Uterus (tissue), 4 donors: ENCODE results near the gene ASTN2. TPM values are rescaled to one million over a fixed set of nuclear protein-coding genes. Genes with fewer than 3 reads are reported as not detected.

Experiments
- DNase-seq, 2 donors: peaks; one replicate each; pipeline ENCODE4 v3.0.0-alpha.2; 2019 to 2020
- H3K27ac ChIP-seq, 2 donors: fragments of 200-600 bp; sonication (generic); 1 replicate in 1 of 2; 2 replicates in 1 of 2; pipeline ENCODE4 v1.5.1; 2016 to 2018
- H3K27me3 ChIP-seq, 2 donors: fragments of 200-600 bp; sonication (generic); one replicate each; pipeline ENCODE4 v1.5.1; 2018 to 2019; ENCODE audit warnings: control low read depth in 1 of 2
- H3K36me3 ChIP-seq, 2 donors: fragments of 200-600 bp; sonication (generic); one replicate each; pipeline ENCODE4 v1.5.1; 2019; ENCODE audit warnings: control low read depth in 1 of 2
- H3K4me1 ChIP-seq, 2 donors: fragments of 200-600 bp; sonication (generic); one replicate each; pipeline ENCODE4 v1.5.1; 2018 to 2019; ENCODE audit warnings: control low read depth in 1 of 2
- H3K4me3 ChIP-seq, 2 donors: fragments of 200-600 bp; sonication (generic); 1 replicate in 1 of 2; 2 replicates in 1 of 2; pipeline ENCODE4 v1.5.1; 2018 to 2019; ENCODE audit warnings: mild to moderate bottlenecking in 1 of 2
- H3K9me3 ChIP-seq, 2 donors: fragments of 200-600 bp; sonication (generic); one replicate each; pipeline ENCODE4 v1.5.1; 2019; ENCODE audit warnings: control low read depth in 1 of 2
- CTCF ChIP-seq, 4 experiments: fragments of 200-600 bp in 2 of 4; fragments of 450-650 bp in 2 of 4; sonication (generic) in 2 of 4; IDR thresholded peaks; one replicate each; pipeline ENCODE4 v1.5.1; 2016 to 2019; ENCODE audit warnings: antibody characterized with exemption in 4 of 4, mild to moderate bottlenecking in 2 of 4, moderate library complexity in 1 of 4
- POLR2A ChIP-seq, 2 donors: fragments of 450-650 bp; IDR thresholded peaks; one replicate each; pipeline ENCODE4 v1.6.1; 2016; ENCODE audit warnings: antibody characterized with exemption in 2 of 2, mild to moderate bottlenecking in 1 of 2, moderate library complexity in 1 of 2
- intact Hi-C: fragments of 100-400 bp; cut with DNase I; formaldehyde crosslinking; loops from one replicate; pipeline ENCODE4 v1.15.1; 2023; ENCODE audit warnings: low total_unique reads
- total RNA-seq, 4 donors: library from RNA; depleted of rRNA in 3 of 4; stranded (reverse); fragments of >200 nt in 3 of 4; gene quantifications; one replicate each; pipeline versions ENCODE4 v1.1.0 to v1.2.4, GENCODE V29; 2014 to 2023
- donor health status: DM: yes; HTN: yes; CAD: no.

Gene ASTN2
- total RNA-seq, 4 donors from 2014 or later = 1.8 to 8.6 (median 6.7) TPM

GRCh38 chr9:117076571-117077290 lies 338.1 kb downstream of the ASTN2 start:
- Histone ChIP-seq H3K36me3 (no peaks in the 10 kb centered on the region), H3K27ac (no peak overlapping the region)

GRCh38 chr9:117075636-117076035 lies 339.2 kb downstream of the ASTN2 start:
- no peak overlapping the region for H3K4me3 ChIP-seq
- H3K27me3 ChIP-seq = no peaks in the 10 kb centered on the region
- no peaks in the 10 kb centered on the region for H3K4me1 ChIP-seq
- intact Hi-C loops = no loop called here
- H3K9me3 ChIP-seq = no peaks in the 10 kb centered on the region
- no peak for DNase-seq
- no peak overlapping the region for H3K27ac ChIP-seq
- no peak for TF ChIP-seq CTCF (IDR thresholded peaks at IDR 0.05)
- TF ChIP-seq POLR2A (IDR thresholded peaks at IDR 0.05) = no peak
- H3K36me3 ChIP-seq = no peaks in the 10 kb centered on the region

More at GRCh38 chr9:117076571-117077290, 338.1 kb downstream of the ASTN2 start:
- Histone ChIP-seq H3K4me3 (no peak overlapping the region), H3K9me3 (no peaks in the 10 kb centered on the region), H3K4me1 (no peaks in the 10 kb centered on the region), H3K27me3 (no peaks in the 10 kb centered on the region)
- intact Hi-C loops = no loop called here
- no peak for DNase-seq
- no peak for TF ChIP-seq CTCF (IDR thresholded peaks at IDR 0.05)
- no peak for TF ChIP-seq POLR2A (IDR thresholded peaks at IDR 0.05)

- Histone ChIP-seq H3K9me3 (no peaks in the 10 kb centered on the region), H3K27me3 (no peaks in the 10 kb centered on the region), H3K27ac (no peak overlapping the region), H3K4me3 (no peak overlapping the region), H3K36me3 (no peaks in the 10 kb centered on the region), H3K4me1 (no peaks in the 10 kb centered on the region)
- DNase-seq = no peak
- TF ChIP-seq POLR2A (IDR thresholded peaks at IDR 0.05) (no peak), CTCF (IDR thresholded peaks at IDR 0.05) (no peak)
- intact Hi-C loops = no loop called here
Measured at GRCh38 chr9:117074784-117075520, 339.9 kb downstream of the ASTN2 start.

GRCh38 chr9:117074342-117074662 lies 340.6 kb downstream of the ASTN2 start:
- Histone ChIP-seq H3K27me3 (no peaks in the 10 kb centered on the region), H3K9me3 (no peaks in the 10 kb centered on the region), H3K4me1 (no peaks in the 10 kb centered on the region), H3K36me3 (no peaks in the 10 kb centered on the region), H3K27ac (no peak overlapping the region), H3K4me3 (no peak overlapping the region)
- TF ChIP-seq POLR2A (IDR thresholded peaks at IDR 0.05) = no peak
- TF ChIP-seq CTCF (IDR thresholded peaks at IDR 0.05) = no peak
- intact Hi-C loops = no loop called here
- no peak for DNase-seq
